ENCODE data around the gene PAK1. TPM values are rescaled to one million over a fixed set of nuclear protein-coding genes. Genes with fewer than 3 reads are reported as not detected.
A peak's percentile ranks its signal among the peaks of the same experiment; 100 is the strongest.

The PAK1 gene
- total RNA-seq, 2 donors from 2014 or later, result 110 to 124 TPM

GRCh38 chr11:77487790-77488189 is 13.9 kb upstream of the PAK1 start:
- ATAC-seq (no peak), DNase-seq (no peak)
- intact Hi-C loops (cut with DNase I, micrococcal nuclease), result no loop called here

GRCh38 chr11:77479746-77480352 is 6.0 kb upstream of the PAK1 start:
- intact Hi-C loops (cut with DNase I, micrococcal nuclease), result no loop called here
- DNase-seq (no peak), ATAC-seq (no peak)

GRCh38 chr11:77475206-77475605 is 1.3 kb upstream of the PAK1 start:
- ATAC-seq (peak; percentile 33), DNase-seq (no peak)
- intact Hi-C loops (cut with DNase I, micrococcal nuclease), result no loop called here

- ATAC-seq (no peak), DNase-seq (no peak)
- intact Hi-C loops (cut with DNase I, micrococcal nuclease), result no loop called here
These were observed 778 bp upstream of the PAK1 start for GRCh38 chr11:77474684-77475060.

- intact Hi-C loops (cut with DNase I, micrococcal nuclease), result no loop called here
- DNase-seq, result peak; percentile 43 to 69
- ATAC-seq, result peak; percentile 56
These were observed 698 bp downstream of the PAK1 start for GRCh38 chr11:77472991-77473800.

- DNase-seq (peak; percentile 61 to 76), ATAC-seq (peak; percentile 56)
- intact Hi-C loops (cut with DNase I, micrococcal nuclease), result no loop called here
These were observed 2.2 kb downstream of the PAK1 start for GRCh38 chr11:77471558-77472193.

GRCh38 chr11:77470971-77471370 is 2.9 kb downstream of the PAK1 start:
- intact Hi-C loops (cut with DNase I, micrococcal nuclease), result no loop called here
- no peak for DNase-seq
- no peak for ATAC-seq

GRCh38 chr11:77470504-77470903 is 3.4 kb downstream of the PAK1 start:
- intact Hi-C loops (cut with DNase I, micrococcal nuclease), result no loop called here
- no peak for ATAC-seq
- DNase-seq, result no peak

GRCh38 chr11:77468527-77468926 is 5.4 kb downstream of the PAK1 start:
- ATAC-seq, result no peak
- DNase-seq, result no peak

GRCh38 chr11:77467993-77468392 is 5.9 kb downstream of the PAK1 start:
- peak; percentile 35 for ATAC-seq
- no peak for DNase-seq
- intact Hi-C loops (cut with DNase I, micrococcal nuclease), result no loop called here

More at GRCh38 chr11:77468527-77468926, 5.4 kb downstream of the PAK1 start:
- intact Hi-C loops (cut with DNase I, micrococcal nuclease), result no loop called here

GRCh38 chr11:77467233-77467632 is 6.7 kb downstream of the PAK1 start:
- DNase-seq, result no peak
- peak; percentile 58 for ATAC-seq
- intact Hi-C loops (cut with DNase I, micrococcal nuclease), result no loop called here

- intact Hi-C loops (cut with DNase I, micrococcal nuclease), result no loop called here
- no peak for ATAC-seq
- no peak for DNase-seq
These were observed 16.6 kb downstream of the PAK1 start for GRCh38 chr11:77457340-77457739.

- intact Hi-C loops (cut with DNase I, micrococcal nuclease), result no loop called here
- DNase-seq (no peak), ATAC-seq (peak; percentile 40)
These were observed 18.2 kb downstream of the PAK1 start for GRCh38 chr11:77455740-77456139.

- intact Hi-C loops (cut with DNase I, micrococcal nuclease), result no loop called here
- DNase-seq, result no peak
These were observed 18.8 kb downstream of the PAK1 start for GRCh38 chr11:77454867-77455655.

GRCh38 chr11:77450227-77450626 is 23.7 kb downstream of the PAK1 start:
- no peak for DNase-seq
- intact Hi-C loops (cut with DNase I, micrococcal nuclease), result no loop called here
- ATAC-seq, result no peak

More at GRCh38 chr11:77454867-77455655, 18.8 kb downstream of the PAK1 start:
- ATAC-seq, result no peak

GRCh38 chr11:77449784-77450183 is 24.1 kb downstream of the PAK1 start:
- no peak for ATAC-seq
- intact Hi-C loops (cut with DNase I, micrococcal nuclease), result no loop called here
- DNase-seq, result no peak

- ATAC-seq, result no peak
- DNase-seq, result no peak
- intact Hi-C loops (cut with DNase I, micrococcal nuclease), result no loop called here
These were observed 24.8 kb downstream of the PAK1 start for GRCh38 chr11:77449060-77449521.

- ATAC-seq (no peak), DNase-seq (no peak)
- intact Hi-C loops (cut with DNase I, micrococcal nuclease), result no loop called here
These were observed 25.6 kb downstream of the PAK1 start for GRCh38 chr11:77448269-77448668.

GRCh38 chr11:77446911-77447629 is 26.8 kb downstream of the PAK1 start:
- ATAC-seq (peak; percentile 23), DNase-seq (no peak)
- intact Hi-C loops (cut with DNase I, micrococcal nuclease), result no loop called here

Data from left colon (tissue), 2 donors.